H9 (cell line): ENCODE measurements around the gene MTA1. TPM values are rescaled to one million over a fixed set of nuclear protein-coding genes. Genes with fewer than 3 reads are reported as not detected.

ENCODE experiments used
- DNase-seq: peaks from one replicate; pipeline ENCODE4 v3.0.0-alpha.2; 2017
- H2AFZ ChIP-seq: one replicate; pipeline ENCODE4 v1.6.1; 2013; ENCODE audit warnings: mild to moderate bottlenecking, low read length, control low read depth, moderate library complexity
- H2AK5ac ChIP-seq: 2 replicates; pipeline ENCODE4 v1.6.1; 2013; ENCODE audit warnings: low read length, control low read depth, mixed read lengths; ENCODE audit not compliant: insufficient read length
- H2BK120ac ChIP-seq: one replicate; pipeline ENCODE4 v1.6.1; 2013; ENCODE audit warnings: low read depth, mild to moderate bottlenecking, low read length, control low read depth, inconsistent platforms; ENCODE audit not compliant: poor library complexity, severe bottlenecking
- H2BK12ac ChIP-seq: 2 replicates; pipeline ENCODE4 v1.6.1; 2013; ENCODE audit warnings: low read length, control low read depth, mixed read lengths, low read depth; ENCODE audit not compliant: insufficient read length
- H2BK15ac ChIP-seq: 2 replicates; pipeline ENCODE4 v1.6.1; 2013; ENCODE audit warnings: low read depth, low read length, control low read depth
- H2BK20ac ChIP-seq: one replicate; pipeline ENCODE4 v1.6.1; 2013; ENCODE audit warnings: low read depth, mild to moderate bottlenecking, low read length, control low read depth, inconsistent platforms; ENCODE audit not compliant: poor library complexity, severe bottlenecking
- H2BK5ac ChIP-seq: 2 replicates; pipeline ENCODE4 v1.6.1; 2013; ENCODE audit warnings: low read length, control low read depth, mixed read lengths; ENCODE audit not compliant: insufficient read length
- H3K14ac ChIP-seq: 2 replicates; pipeline ENCODE4 v1.6.1; 2013; ENCODE audit warnings: low read length, control low read depth; ENCODE audit not compliant: insufficient read depth
- H3K18ac ChIP-seq: 2 replicates; pipeline ENCODE4 v1.6.1; 2013; ENCODE audit warnings: low read depth, mild to moderate bottlenecking, mixed read lengths, low read length, control low read depth; ENCODE audit not compliant: insufficient read length
- H3K23ac ChIP-seq: 2 replicates; pipeline ENCODE4 v1.6.1; 2013; ENCODE audit warnings: low read length, control low read depth, mixed read lengths, low read depth; ENCODE audit not compliant: insufficient read length
- H3K23me2 ChIP-seq: 2 replicates; pipeline ENCODE4 v1.6.1; 2013; ENCODE audit warnings: low read depth, mild to moderate bottlenecking, mixed read lengths, low read length, control low read depth; ENCODE audit not compliant: insufficient read length, poor library complexity, severe bottlenecking
- H3K27ac ChIP-seq: 2 replicates; pipeline ENCODE4 v1.5.1; 2013; ENCODE audit warnings: low read length, control low read depth, mixed read lengths, low read depth; ENCODE audit not compliant: insufficient read length
- H3K27me3 ChIP-seq: 2 replicates; pipeline ENCODE4 v1.6.1; 2013; ENCODE audit warnings: low read length, control low read depth, inconsistent platforms; ENCODE audit not compliant: insufficient read depth
- H3K4ac ChIP-seq: 2 replicates; pipeline ENCODE4 v1.6.1; 2013; ENCODE audit warnings: low read depth, mild to moderate bottlenecking, control low read depth, inconsistent platforms, low read length, moderate library complexity
- H3K4me1 ChIP-seq: 2 replicates; pipeline ENCODE4 v1.6.1; 2013; ENCODE audit warnings: low read length, control low read depth, inconsistent platforms; ENCODE audit not compliant: insufficient read depth
- H3K4me2 ChIP-seq: 2 replicates; pipeline ENCODE4 v1.6.1; 2013; ENCODE audit warnings: low read length, control low read depth, mixed read lengths; ENCODE audit not compliant: insufficient read length, insufficient read depth
- H3K56ac ChIP-seq: 2 replicates; pipeline ENCODE4 v1.6.1; 2013; ENCODE audit warnings: low read depth, mild to moderate bottlenecking, mixed read lengths, low read length, control low read depth; ENCODE audit not compliant: insufficient read length
- H3K79me1 ChIP-seq: 2 replicates; pipeline ENCODE4 v1.6.1; 2013; ENCODE audit warnings: low read depth, mild to moderate bottlenecking, moderate library complexity, low read length, control low read depth, inconsistent platforms; ENCODE audit not compliant: insufficient read depth, poor library complexity, severe bottlenecking
- H3K79me2 ChIP-seq: 2 replicates; pipeline ENCODE4 v1.6.1; 2013; ENCODE audit warnings: low read length, control low read depth, inconsistent platforms; ENCODE audit not compliant: insufficient read depth
- H3K9ac ChIP-seq: 2 replicates; pipeline ENCODE4 v1.6.1; 2013; ENCODE audit warnings: low read length, control low read depth, mixed read lengths; ENCODE audit not compliant: insufficient read length; ENCODE audit errors: extremely low read depth
- H3K9me3 ChIP-seq: one replicate; pipeline ENCODE4 v1.6.1; 2013; ENCODE audit warnings: low read depth, low read length, inconsistent platforms; ENCODE audit not compliant: control insufficient read depth
- H3T11ph ChIP-seq: one replicate; pipeline ENCODE4 v1.6.1; 2013; ENCODE audit warnings: mild to moderate bottlenecking, low read length, control low read depth, inconsistent platforms
- H4K20me1 ChIP-seq: one replicate; pipeline ENCODE4 v1.6.1; 2013; ENCODE audit not compliant: control insufficient read depth, insufficient read length, insufficient read depth
- H4K5ac ChIP-seq: 2 replicates; pipeline ENCODE4 v1.6.1; 2013; ENCODE audit warnings: low read depth, mild to moderate bottlenecking, mixed read lengths, low read length, control low read depth; ENCODE audit not compliant: insufficient read length
- H4K8ac ChIP-seq: replicated peaks from 2 replicates; pipeline ENCODE4 v1.6.1; 2013; ENCODE audit warnings: low read length, control low read depth, mixed read lengths, low read depth; ENCODE audit not compliant: insufficient read length
- H4K91ac ChIP-seq: 2 replicates; pipeline ENCODE4 v1.6.1; 2013; ENCODE audit warnings: low read depth, mild to moderate bottlenecking, moderate library complexity, mixed read lengths, low read length, control low read depth; ENCODE audit not compliant: insufficient read length
- H3K27ac Mint-ChIP-seq, 3 experiments: 2 replicates in 2 of 3; 3 replicates in 1 of 3; pipeline ENCODE4 v1.8.0; 2020 to 2021; ENCODE audit warnings: mixed read lengths in 3 of 3, mild to moderate bottlenecking in 1 of 3, moderate library complexity in 1 of 3
- H3K27me3 Mint-ChIP-seq: 2 replicates; pipeline ENCODE4 v1.8.0; 2021; ENCODE audit warnings: low read depth, mild to moderate bottlenecking, moderate library complexity, mixed read lengths
- H3K36me3 Mint-ChIP-seq, 3 experiments: 2 replicates in 2 of 3; 3 replicates in 1 of 3; pipeline ENCODE4 v1.8.0; 2020 to 2021; ENCODE audit warnings: low read depth in 3 of 3, mixed read lengths in 3 of 3; ENCODE audit not compliant: insufficient read depth in 1 of 3
- H3K4me1 Mint-ChIP-seq, 2 experiments: 2 replicates each; pipeline ENCODE4 v1.8.0; 2020; ENCODE audit warnings: mixed read lengths in 2 of 2
- H3K4me3 Mint-ChIP-seq, 2 experiments: 2 replicates in 1 of 2; 3 replicates in 1 of 2; pipeline ENCODE4 v1.8.0; 2020 to 2021; ENCODE audit warnings: mild to moderate bottlenecking in 2 of 2, mixed read lengths in 2 of 2, moderate library complexity in 1 of 2
- H3K9me3 Mint-ChIP-seq, 2 experiments: 2 replicates in 1 of 2; 3 replicates in 1 of 2; pipeline ENCODE4 v1.8.0; 2020; ENCODE audit warnings: mild to moderate bottlenecking in 2 of 2, mixed read lengths in 2 of 2, moderate library complexity in 1 of 2
- WGBS: extraction: QIAGEN DNeasy Blood & Tissue Kit; methylation state at CpG from one replicate; pipeline ENCODE4 v1.1.7; 2013; ENCODE audit warnings: missing lambda C conversion rate, low lambda C conversion rate, mixed read lengths; ENCODE audit not compliant: insufficient read length; ENCODE audit errors: extremely low coverage; 5-methylcytosine and 5-hydroxymethylcytosine counted together
- total RNA-seq: library from RNA; stranded (reverse); gene quantifications from 2 replicates; pipeline ENCODE4 v1.2.1, GENCODE V29; 2021
- TF ChIP-seq, protein P1 (sequence below): fragments of 200-600 bp; sonication (generic); conservative IDR thresholded peaks from 3 replicates; pipeline ENCODE4 v1.8.0; 2021; ENCODE audit warnings: antibody characterized with exemption, mild to moderate bottlenecking

Gene MTA1
- total RNA-seq, 1 experiment from 2014 or later = 230 TPM

DNA sequence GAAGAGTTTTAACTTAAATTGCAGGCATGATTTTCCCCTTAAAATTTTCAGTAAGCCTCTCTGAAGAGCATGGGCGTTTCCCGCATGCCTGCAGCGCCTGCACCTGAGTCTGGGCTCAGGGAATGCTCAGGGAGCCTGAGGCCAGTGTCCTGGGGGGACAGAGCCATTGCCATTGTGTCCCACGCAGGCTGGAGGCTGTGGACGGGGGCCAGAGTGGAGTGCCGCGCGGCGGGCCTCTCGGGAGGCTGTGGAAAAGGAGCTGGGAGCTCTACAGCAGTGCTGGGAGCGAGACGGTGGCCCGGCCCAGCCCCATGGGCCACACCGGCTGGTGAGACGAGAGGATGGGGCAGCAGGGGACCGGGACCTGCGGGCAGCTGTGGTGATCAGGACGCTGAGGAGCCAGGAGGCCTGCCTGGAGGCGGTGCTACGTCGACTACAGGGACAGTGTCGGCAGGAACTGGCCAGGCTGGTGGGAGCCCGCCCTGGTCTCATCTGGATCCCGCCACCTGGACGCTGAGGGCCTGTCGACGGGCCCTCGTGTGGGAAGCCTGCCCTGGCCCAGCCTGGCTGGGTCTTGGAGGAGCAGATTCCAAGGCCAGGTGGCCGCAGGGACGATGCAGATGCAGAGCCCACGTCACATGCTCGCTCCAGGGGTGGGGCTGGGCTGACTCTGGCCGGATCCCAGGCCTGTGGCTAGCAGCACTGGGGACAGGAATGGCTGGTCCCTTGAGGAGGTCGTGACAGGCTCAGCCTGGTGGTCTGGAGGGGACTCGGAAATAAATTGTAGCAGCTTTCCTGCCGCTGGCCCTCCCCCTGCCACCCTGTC, 79.0 kb downstream of the MTA1 start:
- Histone ChIP-seq H2BK12ac (no peak overlapping the region), H3K27me3 (no peaks in the 10 kb centered on the region), H3K4me2 (no peak overlapping the region), H3K79me2 (no peaks in the 10 kb centered on the region), H4K5ac (no peak overlapping the region), H2BK20ac (no peak overlapping the region), H4K8ac (no peak overlapping the region), H3K4me1 (no peaks in the 10 kb centered on the region), H2AK5ac (no peak overlapping the region), H3T11ph (no peak overlapping the region), H3K27ac (no peak overlapping the region), H3K23ac (no peak overlapping the region), H3K4ac (no peak overlapping the region), H3K14ac (no peak overlapping the region), H3K9me3 (no peaks in the 10 kb centered on the region), H3K56ac (no peak overlapping the region), H2BK5ac (no peak overlapping the region), H2BK120ac (no peak overlapping the region), H4K91ac (no peak overlapping the region), H3K23me2 (peaks cover 2% of the 10 kb centered on the region), H2BK15ac (no peak overlapping the region), H4K20me1 (no peaks in the 10 kb centered on the region), H3K9ac (no peak overlapping the region), H2AFZ (no peak overlapping the region), H3K18ac (no peak overlapping the region), H3K79me1 (no peaks in the 10 kb centered on the region)
- Mint-ChIP-seq H3K27ac (peak overlapping the region in 2 of 3 experiments; percentile 35 to 55; a peak in 1 of 7 replicates), H3K4me3 (no peak overlapping the region), H3K9me3 (peaks cover 0 to 3% of the 10 kb centered on the region in 2 experiments; a peak in 1 of 5 replicates), H3K27me3 (peaks cover 2% of the 10 kb centered on the region; the same call in 1 of the 2 replicates), H3K4me1 (peaks cover 0 to 4% of the 10 kb centered on the region in 2 experiments; a peak in 2 of 4 replicates), H3K36me3 (peaks cover 0 to under 1% (median 0%) of the 10 kb centered on the region in 3 experiments; a peak in 2 of 7 replicates)
- WGBS = no CpG with 5 or more reads among the region's 36 CpGs
- DNase-seq = peak; percentile 39
- TF ChIP-seq, protein P1, sequence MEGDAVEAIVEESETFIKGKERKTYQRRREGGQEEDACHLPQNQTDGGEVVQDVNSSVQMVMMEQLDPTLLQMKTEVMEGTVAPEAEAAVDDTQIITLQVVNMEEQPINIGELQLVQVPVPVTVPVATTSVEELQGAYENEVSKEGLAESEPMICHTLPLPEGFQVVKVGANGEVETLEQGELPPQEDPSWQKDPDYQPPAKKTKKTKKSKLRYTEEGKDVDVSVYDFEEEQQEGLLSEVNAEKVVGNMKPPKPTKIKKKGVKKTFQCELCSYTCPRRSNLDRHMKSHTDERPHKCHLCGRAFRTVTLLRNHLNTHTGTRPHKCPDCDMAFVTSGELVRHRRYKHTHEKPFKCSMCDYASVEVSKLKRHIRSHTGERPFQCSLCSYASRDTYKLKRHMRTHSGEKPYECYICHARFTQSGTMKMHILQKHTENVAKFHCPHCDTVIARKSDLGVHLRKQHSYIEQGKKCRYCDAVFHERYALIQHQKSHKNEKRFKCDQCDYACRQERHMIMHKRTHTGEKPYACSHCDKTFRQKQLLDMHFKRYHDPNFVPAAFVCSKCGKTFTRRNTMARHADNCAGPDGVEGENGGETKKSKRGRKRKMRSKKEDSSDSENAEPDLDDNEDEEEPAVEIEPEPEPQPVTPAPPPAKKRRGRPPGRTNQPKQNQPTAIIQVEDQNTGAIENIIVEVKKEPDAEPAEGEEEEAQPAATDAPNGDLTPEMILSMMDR = no peak
